Jurkat, Clone E6-1 (cell line): Measurements from ENCODE around the gene SFMBT2.

ENCODE experiments used
- DNase-seq: peaks from one replicate; pipeline ENCODE4 v3.0.0-alpha.2; 2011; ENCODE audit warnings: low read depth, low spot score
- H3K4me3 ChIP-seq: 2 replicates; pipeline ENCODE4 v1.5.1; 2011; ENCODE audit warnings: mild to moderate bottlenecking, low read length, control low read depth, moderate library complexity

SFMBT2 gene

DNA sequence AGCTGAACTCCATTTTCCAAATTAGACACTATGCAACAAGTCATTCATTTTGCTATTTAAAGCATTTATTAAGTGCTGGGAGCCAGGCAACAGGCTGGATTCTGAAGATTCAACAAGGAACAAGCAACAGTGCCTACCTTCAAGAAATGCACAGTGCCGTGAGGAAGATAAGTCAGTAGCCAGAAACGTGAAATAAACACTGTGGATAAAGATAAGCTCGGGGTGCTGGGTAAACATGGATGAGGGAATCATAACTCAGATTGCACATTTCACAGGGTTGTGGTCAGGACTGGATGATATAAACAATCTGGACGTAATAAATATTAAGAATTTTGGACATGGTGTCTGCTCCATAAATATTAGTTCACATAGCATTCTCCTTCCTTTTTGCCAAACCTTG, 259.3 kb downstream of the SFMBT2 start:
- no peak overlapping the region for H3K4me3 ChIP-seq

DNA sequence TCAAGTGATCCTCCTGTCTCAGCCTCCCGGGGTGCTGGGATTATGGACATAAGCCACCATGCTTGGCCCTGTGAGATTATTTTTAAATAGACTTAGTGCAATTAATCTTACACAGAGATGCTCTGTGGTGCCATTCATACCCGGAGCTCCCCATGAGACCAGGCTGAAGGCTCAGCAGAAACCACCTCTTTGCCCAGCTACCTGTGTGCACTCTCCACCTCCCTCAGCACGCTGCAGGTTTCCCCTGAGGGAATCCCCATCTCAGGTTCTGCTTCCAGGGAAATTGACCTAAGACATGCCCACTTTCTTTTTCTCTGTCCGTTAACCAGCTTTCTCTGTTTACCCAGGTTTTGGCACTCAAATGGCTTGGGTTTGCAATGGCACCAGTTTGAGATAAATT, 260.5 kb downstream of the SFMBT2 start:
- DNase-seq, result no peak

More for the DNA sequence above, 259.3 kb downstream of the SFMBT2 start:
- no peak for DNase-seq

DNA sequence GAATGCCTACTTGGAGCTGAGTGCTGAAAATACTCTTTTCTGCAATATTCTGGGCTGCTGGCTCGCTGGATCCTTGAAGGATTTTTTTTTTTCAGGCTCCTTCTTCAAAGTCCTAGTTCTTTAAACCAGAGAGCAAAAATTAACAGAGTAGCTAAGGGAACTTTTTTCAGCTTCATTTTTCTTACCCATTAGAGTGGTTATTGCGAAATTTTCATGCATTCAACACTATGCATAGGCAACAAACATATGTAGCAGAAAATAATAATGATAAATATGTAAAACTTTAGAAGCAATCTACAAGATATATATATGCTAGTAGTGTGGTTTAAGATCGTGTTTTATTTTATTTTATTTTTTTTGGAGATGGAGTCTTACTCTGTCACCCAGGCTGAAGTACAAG, 264.6 kb downstream of the SFMBT2 start:
- H3K4me3 ChIP-seq, result no peak overlapping the region
- no peak for DNase-seq

More for the DNA sequence above, 260.5 kb downstream of the SFMBT2 start:
- H3K4me3 ChIP-seq, result no peak overlapping the region

DNA sequence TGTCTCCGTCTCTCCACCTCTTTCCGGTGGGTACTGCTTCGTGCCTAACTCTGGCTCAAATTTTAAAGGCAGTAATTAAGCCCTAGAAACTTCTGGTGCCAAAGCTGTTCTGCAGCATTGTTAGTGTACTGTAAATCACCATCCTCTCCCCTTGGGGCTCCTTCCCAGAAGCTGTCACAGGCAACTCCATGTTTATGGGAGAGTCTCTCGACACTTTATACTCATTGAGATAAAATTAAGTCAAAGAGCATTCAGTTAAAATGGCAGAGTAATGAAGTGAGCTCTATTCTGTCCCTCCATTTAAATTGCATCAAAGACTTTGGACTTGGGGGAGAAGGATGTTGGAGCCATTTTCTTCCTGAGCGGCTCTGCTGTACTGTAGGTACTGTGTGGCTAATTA, 274.8 kb downstream of the SFMBT2 start:
- H3K4me3 ChIP-seq, result no peak overlapping the region
- DNase-seq, result no peak

DNA sequence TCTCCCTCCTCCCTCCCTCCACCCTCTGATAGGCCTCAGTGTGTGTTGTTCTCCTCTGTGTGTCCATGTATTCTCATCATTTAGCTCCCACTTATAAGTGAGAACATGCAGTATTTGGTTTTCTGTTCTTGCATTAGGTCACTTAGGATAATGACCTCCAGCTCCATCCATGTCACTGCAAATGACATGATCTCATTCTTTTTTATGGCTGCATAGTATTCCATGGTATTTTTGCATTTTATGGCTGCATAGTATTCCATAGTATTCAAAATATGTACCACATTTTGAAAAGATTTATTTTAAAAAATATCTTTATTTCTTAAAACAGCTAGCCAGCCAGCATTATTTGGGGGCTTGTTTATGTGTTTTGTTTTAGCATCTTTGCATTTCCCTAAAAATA, 275.6 kb downstream of the SFMBT2 start:
- no peak overlapping the region for H3K4me3 ChIP-seq
- no peak for DNase-seq

DNA sequence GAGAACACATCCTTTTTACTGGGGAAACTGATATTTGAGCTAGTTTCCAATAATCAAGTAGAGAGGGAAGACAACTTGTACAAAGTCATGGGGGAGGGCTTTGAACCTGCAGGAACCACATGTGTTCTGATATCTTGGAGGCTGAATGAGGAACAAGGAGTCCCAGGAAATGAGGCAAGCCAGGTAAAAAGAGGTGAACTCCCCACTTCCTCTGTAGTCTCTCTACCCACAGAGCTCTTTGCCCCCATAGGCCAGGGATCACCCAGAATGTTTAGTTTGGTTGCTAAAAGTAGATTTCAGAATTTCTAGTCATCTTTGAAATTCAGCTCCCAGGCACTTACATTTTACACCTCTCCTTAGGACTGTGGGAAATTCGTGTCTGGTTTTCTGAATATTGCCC, 276.4 kb downstream of the SFMBT2 start:
- H3K4me3 ChIP-seq, result no peak overlapping the region
- peak; percentile 29 for DNase-seq

DNA sequence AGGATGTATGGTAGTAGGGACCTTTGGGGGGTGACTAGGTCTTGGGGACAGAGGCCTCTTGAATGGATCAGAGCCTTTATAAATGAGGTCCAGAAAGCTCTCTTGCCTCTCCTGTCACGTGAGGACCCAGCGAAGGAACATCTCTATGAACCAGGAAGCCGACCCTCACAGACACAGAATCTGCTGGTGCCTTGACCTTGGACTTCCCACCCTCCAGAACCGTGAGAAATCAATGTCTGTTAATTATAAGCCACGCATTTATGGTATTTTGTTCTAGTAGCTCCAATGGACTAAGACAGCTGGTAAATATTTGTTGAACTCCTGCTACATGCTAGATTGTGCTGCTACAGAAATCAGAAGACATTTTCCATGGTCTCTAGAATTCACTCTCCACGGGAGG, 276.9 kb downstream of the SFMBT2 start:
- H3K4me3 ChIP-seq, result no peak overlapping the region
- DNase-seq, result no peak

DNA sequence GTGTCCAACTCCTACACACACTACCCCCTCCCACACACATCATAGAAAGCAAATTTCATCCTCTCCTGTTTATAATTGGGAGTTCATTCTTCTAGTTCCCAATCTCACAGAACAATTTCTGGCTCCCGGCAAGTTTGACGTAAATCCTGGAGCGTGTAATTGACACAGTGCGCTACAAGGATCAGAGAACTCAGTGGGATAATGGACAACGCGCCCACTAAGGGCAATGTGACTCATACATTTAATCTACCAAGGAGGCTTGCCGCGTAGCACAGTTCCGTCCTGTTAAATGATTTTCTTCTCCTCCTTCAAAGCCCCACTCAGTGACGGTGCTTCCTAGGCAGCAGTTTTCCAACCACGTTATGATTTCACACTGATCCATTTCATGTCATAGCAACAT, 277.6 kb downstream of the SFMBT2 start:
- no peak overlapping the region for H3K4me3 ChIP-seq
- no peak for DNase-seq

DNA sequence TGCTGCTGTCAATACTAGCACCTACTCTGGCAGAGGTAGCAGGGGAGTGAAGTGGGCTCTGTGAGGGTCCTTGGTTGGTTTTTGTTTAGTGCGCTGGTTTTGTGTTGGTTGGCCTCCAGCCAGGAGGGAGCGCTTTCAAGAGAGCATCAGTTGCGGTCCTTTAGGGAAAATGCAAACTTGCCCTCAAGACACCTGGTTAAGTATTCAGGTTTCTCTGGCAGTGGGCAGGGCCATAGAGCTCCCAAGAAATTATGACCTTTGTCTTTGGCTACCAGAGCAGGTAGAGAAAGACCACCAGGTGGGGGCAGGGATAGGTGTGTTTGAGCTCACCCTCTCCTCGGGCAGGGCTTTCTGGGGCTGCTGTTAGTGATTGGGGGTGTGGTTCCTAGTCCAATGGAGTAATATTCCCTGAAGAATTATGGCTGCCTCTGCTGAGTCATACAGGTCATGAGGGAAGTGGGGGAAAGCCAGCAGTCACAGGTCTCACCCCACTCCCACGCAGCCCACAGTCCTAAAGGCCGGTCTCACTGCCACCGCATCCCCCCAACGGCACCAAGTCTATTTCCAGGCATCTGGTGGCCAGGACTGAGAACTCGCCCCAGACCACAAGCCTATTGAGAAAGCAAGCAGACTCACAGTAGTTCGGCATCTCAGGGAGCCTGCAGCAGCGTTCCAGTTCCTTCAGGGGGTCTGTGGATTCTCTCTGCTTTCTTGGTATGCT, 280.5 kb downstream of the SFMBT2 start:
- DNase-seq, result no peak
- H3K4me3 ChIP-seq, result no peak overlapping the region

DNA sequence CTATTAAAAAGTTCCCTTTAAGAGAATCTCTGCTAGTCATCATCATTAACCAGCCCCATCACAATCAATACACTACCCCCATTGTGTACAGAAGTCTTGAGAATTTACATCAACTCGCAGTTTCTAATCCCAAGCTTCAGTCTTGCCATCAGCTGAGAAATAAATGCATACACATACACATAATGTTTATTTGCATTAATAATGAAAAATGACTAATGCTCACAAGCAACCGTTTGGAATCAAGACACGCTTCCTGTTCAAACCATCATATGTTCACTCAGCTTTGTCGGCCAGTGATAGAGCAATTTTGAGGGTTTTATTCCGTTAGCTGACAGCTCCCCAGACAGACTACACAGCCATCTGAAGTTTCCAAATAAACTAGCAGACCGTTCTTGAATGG, 287.1 kb downstream of the SFMBT2 start:
- H3K4me3 ChIP-seq, result no peak overlapping the region
- no peak for DNase-seq

DNA sequence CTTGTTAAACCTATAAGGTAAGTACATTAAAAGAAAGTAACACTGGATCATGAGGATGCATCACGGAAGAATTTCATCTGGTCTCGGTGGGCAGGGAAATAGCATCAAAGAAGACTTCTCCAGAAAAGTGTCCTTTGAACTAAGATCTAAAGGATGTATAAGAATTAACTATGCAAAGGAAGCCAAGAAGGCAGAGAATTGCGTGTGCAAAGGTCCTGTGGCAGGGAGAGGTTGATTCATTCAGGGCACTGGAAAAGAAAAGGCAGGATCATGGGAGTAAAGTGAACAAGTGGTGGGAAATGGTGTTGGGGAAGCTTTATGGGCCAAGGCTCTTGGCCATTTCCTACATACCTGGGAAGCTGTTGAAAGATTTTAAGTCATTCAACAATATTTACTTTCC, 288.3 kb downstream of the SFMBT2 start:
- no peak overlapping the region for H3K4me3 ChIP-seq
- DNase-seq, result no peak

DNA sequence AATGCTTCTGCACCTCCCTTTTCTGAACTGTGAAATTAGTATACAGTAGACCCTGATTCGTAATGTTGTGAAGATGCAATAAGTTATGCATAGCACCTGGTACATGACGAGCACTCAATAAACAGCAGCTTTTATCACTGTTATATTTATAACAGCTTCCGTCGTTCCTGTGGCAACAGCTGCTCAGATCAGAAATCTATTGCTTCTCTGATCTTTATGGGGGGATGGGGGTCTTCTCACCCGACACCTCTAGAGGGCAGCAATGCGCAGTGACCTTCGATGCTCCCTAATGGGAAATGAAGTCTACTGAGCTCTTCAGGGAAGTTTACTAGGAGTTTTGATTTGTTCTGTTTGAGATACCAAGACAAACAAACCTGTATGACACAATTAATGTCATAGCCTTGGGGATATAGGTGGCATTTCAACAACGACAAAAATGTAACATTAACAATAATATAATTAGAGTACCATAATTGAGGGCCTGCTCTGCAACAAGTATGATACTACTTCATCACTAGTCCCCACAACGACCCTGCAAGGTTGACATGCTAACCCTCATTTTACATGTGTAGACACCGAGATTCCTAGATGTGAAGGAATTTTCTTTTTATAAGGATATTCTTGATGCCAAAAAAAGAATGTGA, 289.6 kb downstream of the SFMBT2 start:
- peak; percentile 85 for DNase-seq
- no peak overlapping the region for H3K4me3 ChIP-seq

DNA sequence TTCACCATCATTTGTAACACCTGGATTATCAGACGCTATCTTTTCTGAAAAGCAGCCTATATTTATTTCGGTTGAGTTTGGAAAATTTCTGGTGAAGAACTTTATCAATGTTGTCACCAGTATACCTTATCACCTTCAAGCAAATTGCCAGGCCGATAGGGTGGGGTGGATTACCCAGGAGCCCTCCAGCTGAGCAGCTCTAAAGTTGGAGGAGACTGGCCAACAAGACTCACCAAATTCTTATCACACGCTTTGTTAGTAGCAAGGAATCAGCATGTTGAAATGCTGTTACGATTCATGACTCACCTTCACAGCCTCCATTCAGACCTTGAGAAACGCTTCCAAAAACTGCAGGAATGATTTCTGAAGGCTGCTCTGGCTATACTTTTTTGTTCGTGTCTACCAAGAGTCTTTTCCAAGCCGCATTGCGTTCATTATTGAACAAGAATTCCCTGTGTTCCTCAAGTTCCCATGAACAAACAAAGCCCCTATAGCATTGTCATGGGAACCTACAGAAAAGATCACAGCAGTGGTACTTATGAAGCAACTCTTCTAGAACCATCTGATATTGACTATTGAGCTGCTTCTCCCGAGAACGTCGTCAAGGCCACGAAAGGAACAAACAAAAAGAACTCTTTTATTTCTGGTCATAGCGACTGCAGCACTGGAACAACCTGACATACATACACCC, 291.4 kb downstream of the SFMBT2 start:
- no peak overlapping the region for H3K4me3 ChIP-seq
- no peak for DNase-seq

DNA sequence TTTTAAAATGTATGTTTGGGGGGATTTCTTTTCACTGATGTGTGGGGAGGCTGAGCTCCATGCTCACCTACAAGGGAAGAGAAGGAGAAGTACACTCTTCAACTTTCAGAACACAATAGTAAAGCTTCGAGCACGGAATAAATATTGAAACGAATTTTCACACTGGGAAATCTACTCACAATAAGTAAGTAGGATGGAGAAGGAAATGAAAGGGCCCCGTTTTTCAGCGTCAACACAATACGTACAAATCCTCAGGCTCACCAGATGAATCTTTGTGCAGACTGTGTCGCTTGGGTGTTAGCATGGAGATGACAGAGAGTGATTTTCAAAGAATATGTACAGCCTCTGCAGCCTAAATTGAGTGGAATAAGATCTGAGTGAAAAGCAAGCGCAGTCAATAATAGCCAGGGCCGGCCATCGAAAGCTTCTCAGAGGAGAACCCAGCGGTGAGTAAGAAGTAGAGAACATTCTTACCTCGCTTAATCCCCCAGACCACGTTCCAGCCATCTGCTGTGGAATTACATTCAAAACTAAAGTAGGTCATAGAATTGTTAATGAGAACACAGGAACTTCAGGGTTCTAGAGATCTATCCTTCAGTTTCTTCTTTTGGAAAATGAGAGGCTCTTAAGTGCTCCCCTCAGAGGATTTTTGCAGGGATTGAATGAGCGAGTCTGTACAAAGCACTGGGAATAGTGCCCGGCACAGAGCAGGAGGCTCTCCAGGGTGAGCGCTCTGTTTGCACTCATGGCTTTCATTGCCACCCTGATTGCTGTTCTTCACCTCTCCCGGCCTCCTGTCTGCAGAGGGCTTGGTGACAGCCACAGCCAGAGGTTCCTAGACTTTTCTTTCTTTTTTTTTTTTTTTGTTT, 292.8 kb downstream of the SFMBT2 start:
- H3K4me3 ChIP-seq, result no peak overlapping the region
- no peak for DNase-seq

DNA sequence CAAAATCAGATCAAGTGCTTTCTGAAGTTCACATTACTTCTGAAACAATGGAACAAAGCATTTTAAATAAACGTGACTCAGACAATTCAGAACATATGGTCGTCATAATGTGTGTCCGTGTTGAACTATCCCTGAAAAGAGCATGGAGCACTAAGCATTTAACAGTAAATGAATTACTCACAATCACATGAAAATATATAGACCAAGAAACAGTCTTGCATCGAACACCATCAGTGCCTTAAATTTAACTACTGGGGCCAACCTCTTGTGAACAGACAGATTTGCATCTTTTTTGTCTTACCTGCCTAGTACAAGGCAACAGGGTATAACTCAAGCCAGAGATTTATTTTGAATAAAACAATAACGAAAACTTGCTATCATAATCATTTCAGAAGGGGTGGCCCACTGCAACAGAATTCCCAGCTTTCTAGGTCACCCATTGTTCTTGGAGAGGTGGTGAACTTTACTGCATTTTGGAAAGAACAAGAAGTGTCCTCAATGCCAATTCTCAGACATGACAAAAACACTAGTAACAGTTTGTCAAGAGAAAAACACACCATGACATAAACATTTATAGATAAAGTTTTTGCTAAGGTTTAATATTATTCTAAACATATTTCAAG, 293.5 kb downstream of the SFMBT2 start:
- DNase-seq, result no peak
- H3K4me3 ChIP-seq, result no peak overlapping the region

DNA sequence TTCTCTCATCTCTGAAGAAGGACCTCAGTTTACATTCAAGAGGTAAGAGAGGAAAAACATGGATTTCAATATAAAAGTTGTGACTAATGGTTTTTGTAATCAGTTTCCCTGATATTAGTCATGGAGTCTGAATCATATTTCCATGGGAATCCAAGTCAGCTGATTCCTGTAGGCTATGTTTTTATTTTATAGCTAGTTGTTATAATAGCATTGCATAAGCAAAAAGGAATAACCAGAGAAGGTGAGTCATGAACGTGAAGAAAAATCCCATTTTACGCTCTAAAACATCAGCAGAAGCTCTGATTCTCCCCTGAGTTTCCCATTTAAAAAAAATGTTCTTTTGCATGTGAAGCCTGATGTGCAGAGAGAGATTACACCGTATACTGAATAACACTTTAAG, 299.3 kb downstream of the SFMBT2 start:
- no peak overlapping the region for H3K4me3 ChIP-seq
- no peak for DNase-seq

DNA sequence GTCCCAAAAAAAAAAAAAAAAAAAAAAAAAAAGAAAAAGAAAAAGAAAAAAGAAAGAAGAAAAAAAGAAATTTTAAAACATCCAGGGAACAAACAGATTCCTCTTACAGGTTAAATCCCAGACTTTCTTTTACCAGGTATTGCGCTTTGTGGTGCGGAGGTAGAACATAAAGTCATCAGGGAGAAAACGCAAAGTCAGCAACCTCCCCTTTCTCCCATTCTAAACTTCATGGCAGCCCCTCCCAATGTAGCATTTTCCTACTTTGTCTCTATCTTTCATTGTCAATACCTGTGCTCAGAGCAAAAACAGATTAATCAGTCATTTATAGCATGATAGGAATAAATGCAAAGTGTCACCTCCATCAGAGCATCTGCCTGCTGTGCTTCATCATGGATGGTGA, 299.7 kb downstream of the SFMBT2 start:
- H3K4me3 ChIP-seq, result no peak overlapping the region
- DNase-seq, result no peak
